ENCODE measurements around the gene LAMA2.

DNA sequence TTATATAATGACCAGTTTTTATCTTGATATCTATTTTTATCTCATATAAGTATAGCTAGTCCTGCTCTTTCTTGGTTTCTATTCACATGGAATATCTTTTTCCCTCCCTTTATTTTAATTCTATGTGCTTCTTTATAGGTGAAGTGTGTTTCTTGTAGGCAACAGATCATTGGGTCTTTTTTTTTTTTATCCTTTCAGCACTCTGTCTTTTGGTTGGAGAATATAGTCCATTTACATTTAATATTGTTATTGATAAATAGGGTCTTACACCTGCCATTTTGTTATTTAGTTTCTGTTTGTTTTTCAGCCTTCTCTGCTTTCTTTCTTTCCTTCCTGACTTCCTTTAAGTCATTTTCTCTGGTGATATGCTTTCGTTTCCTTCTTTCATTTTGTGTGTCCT lies 22.2 kb upstream of the LAMA2 start:
- TF ChIP-seq YY1 (IDR thresholded peaks at IDR 0.05; ENCODE audit: insufficient read depth, insufficient read length) (no peak), ZNF274 (IDR thresholded peaks at IDR 0.05; ENCODE audit: low read depth, low read length) (no peak)

Data from NT2/D1 (cell line).